ENCODE measurements around the gene TM4SF1.
A peak's percentile ranks its signal among the peaks of the same experiment; 100 is the strongest.

The TM4SF1 gene

GRCh38 chr3:149373235-149374125 lies 4.0 kb downstream of the TM4SF1 start:
- DNase-seq, result no peak

DNA sequence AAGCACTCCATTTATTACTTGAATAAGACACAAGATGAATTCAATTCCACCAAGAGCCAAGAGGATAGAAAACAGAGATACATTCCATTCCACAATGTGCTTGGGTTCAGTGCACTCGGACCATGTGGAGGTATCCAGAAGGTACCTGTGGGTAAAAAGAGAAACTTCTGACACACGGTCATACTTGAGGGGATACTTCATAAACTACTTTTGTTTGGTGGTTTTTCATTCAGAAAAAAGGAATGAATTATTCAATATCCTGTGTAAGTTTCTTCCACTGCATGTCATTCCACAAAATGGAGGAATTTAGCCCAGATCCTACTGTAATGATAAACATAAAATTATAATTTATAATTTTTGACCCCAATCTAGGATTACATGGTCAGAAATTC lies 5.7 kb downstream of the TM4SF1 start:
- DNase-seq, result no peak

DNA sequence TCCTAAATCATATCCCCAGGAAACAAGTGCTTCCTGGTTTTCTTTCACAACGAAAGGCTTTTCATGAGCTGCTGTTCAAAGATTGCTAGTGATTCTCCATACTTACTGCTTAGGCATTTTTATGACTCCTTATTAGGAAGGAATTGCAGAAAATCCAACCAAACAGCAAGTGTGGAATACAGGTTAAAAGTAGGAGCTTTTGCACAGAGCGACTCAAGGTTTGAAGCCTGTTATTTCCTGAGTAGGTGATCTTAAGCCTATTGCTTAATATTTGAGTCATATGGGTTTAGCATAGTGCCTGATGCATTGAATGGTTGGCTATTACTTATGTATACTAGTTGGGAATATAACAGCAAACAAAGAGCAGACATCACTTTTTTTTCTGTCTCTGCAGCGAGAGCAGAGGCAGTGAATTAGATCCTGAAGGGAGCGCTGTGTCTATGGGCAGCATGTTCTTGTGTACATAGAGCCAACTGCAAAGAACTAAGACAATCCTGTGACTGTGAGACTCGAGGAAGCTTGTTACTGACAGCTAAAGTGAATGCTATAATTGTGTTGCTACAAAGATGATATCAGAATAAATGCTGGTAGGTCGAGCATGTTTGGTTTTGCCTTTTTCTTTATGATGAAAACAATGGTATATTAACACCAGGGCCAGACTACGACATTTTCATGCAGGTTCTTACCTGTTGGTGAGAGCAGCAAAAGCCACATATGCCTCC lies 6.3 kb downstream of the TM4SF1 start:
- no peak for DNase-seq

DNA sequence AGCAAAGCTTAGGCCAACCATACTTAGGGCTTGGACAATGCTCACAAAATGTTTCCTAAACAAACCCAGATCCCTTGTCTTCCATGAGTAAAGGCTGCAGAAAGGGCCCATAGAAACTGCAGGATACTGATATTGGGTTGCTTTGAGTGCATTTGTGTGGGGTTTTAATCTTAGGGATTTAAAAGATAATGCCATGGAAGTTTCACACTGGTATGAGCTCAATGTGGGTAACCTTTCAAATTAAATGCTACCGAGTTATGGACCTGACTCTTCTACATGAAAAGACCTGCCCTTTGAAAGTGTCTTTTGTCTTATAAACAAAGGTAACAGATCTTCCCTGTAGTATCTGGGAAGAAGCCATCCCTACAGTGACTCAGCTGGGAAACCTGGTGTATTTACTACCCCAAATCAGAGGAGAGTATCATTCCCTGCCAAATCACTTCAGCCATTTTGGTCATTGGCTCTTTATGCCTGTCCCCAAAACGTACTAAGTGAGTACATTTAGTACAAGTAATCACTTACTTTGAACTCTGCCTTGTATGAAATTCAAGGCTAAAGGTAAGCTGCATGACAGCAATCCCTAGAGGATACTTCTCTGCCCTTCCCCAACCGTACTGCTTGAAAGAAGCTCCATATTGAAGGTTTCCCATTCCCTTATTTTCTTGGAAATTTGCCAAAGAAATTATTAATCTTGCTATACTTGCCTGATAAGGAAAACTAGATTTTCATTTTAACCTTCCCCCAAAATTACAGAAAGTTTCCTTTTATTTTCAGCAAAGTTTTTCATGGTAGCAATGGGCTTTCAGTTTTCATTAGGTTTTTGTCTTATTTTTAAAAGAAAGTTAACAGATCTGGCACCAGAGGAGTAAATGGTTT lies 7.2 kb downstream of the TM4SF1 start:
- peak; percentile 28 for DNase-seq

DNA sequence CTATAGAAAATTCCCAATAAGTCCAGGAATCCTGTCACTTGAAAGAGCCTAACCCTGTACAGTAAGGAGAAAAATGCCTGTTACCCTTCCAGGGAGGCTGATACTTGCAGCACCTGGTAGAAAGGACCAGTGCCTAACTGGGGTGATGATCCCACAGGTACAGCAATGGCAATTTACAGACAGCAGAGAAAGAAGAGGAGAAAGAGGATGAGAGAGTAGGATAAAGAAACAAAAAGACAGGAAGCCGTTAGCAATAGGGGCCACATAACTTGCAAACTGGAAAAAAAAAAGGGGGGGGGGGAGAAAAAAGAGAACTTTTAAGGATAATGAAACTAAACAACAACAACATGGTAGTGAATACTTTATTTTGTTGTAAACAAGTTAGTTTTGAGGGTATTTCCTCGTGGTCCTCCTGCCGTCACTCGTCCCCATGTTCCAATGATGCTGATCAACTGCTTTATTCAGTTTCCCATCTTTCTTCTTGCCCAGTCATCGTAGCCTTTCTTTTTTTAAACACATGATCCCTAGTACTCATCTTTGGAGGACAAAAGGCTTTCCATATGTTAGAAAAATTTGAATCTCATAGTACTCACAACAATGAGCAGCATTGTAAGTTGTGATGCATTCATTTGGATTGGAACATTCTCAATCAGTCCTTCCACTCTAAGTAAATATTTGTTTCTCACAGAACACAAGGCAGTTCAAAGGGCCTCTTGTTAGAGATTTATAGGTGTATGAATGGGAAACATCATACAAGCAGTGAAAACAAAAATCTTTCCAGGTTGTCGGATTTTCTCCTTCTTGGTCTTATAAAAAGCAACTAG lies 8.6 kb downstream of the TM4SF1 start:
- peak; percentile 63 for DNase-seq

GRCh38 chr3:149368201-149368673 lies 9.2 kb downstream of the TM4SF1 start:
- DNase-seq, result no peak

GRCh38 chr3:149366941-149367840 lies 10.3 kb downstream of the TM4SF1 start:
- no peak for DNase-seq

GRCh38 chr3:149366031-149366430 lies 11.4 kb downstream of the TM4SF1 start:
- DNase-seq, result peak; percentile 32

DNA sequence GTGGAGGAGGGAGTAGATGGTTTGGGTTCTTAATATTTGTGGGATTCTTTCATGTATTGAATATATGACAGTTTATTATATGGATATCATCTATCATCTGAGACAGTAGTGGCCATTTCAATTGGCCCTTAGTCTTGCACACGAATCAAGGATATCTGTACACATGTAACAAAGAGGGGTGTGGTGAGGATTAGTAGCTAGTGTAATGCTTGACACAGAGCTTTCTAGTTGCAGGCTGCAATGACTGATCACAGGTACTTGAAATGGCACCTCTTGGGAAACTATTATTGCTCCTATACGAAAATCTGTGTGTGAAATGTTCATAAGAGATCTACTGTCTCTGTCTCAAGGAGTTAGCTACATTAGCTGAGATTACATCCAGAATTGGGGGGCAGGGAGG lies 12.8 kb downstream of the TM4SF1 start:
- no peak for DNase-seq

GRCh38 chr3:149363053-149363452 lies 14.4 kb downstream of the TM4SF1 start:
- DNase-seq, result no peak

GRCh38 chr3:149362366-149362765 lies 15.1 kb downstream of the TM4SF1 start:
- no peak for DNase-seq

DNA sequence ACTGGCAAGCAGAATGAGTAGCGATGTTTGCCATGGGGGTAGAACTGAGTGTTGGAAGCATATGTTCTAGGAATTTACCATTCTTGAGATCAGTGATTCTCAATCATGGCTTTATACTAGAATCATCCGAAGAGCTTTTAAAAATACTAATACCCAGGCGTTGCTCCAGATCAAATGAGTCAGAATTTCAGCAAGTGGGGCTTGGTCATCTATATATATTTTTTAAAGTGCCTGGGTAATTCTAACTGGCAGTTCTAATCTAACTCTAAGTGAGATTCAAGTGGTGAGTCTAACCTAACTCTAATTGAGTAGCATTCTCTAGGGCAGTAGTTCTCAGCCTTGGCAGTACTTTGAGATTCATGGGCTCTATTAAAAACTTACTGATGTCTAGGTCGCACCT lies 20.8 kb downstream of the TM4SF1 start:
- DNase-seq, result no peak

GRCh38 chr3:149356044-149356592 lies 21.3 kb downstream of the TM4SF1 start:
- DNase-seq, result no peak

- no peak for DNase-seq
These were observed 23.8 kb downstream of the TM4SF1 start for GRCh38 chr3:149353581-149354184.

DNA sequence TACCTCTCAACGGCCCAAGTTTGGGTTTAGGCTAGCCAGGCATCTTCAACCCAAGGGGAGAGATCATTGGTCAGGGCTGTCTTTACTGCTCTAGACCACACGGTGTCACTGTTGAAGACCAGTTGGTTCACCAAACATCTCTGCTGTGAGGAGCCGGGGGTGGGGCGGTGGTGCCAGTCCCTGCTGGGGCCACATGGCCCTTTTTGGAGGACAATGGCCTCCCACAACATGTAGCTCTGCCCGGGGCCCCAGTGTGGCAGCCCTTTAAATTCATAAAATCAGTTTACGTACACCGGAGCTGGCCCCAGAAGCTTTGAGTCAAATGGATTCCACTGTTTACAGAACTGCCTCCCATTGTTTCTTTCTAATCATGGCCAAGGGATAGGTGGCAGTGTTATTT lies 24.9 kb downstream of the TM4SF1 start:
- peak; percentile 66 for DNase-seq

DNA sequence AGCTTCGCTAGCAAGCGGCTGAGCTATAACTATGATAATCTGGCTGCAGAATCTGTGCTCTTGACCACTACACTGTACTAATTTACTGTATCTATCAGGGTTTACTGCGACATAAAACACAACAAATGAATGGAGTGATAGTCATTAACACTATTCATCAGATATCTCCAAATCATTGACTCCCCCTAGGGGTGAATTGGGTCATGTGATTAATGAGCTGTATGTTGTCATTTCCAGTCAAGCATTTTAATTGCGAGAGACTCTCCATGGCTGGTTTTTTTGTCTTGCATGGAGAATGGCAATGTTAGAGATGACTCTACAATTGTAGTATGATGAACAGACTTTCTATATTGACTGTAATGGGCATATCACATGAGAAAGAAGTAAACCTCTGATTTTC lies 33.5 kb downstream of the TM4SF1 start:
- peak; percentile 6 for DNase-seq

GRCh38 chr3:149342413-149343380 lies 34.8 kb downstream of the TM4SF1 start:
- DNase-seq, result no peak

DNA sequence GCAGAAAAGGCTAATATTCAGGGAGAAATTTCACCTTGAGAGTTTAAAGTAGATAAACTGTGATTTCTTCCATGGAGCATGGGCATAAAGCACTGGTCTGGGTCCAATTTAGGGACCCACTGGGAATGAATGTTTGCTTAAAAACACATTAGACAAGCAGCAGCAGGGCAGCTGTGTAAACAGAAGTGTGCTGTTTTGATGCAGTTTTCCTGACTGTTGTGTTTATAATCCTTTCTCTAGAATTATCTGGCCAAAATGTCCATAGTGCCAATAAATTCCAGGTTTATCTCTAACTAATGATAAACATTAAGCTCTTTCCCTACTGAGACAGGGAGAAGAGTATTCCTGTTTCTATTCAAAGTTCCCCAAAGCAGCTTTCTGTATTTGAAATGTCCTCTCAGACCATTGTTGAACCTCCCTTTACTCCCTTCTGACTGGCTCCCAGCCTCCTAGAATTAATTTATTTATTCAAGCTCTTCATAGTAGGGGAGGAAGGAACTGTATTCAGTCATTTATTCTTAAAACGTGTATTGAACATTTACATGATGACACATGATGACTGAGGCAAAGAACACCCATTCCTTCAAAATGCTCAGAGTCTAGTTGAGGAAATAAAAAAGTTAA lies 37.0 kb downstream of the TM4SF1 start:
- peak; percentile 65 for DNase-seq

DNA sequence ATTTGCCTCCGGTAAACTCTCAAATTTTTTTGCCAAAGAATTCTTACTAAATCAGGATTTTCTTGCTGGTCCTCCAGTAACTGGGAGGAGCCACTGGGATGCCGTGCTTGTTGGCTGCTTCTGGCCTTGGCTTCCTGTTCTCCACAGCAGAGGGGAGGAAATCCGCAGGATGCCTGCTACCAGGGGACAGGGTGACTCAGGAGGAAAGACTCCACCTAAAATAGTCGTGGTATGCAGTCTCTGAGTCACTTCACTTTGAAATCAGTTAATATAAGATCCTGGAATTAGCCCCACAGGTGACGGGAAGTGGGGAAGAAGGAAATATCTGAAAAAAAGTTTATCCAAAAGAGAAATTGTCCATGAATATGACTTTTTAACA lies 37.5 kb downstream of the TM4SF1 start:
- DNase-seq, result no peak

Data from NCI-H1105 treated with DMSO at 0.1 percent for 48 hours (cell line).